SKM-1 treated with dmso at 0.1 percent for 144 hours (cell line): Measurements from ENCODE around the gene CARD11.

Experiments
- DNase-seq: peaks from one replicate; lab custom pipeline; 2025; ENCODE audit not compliant: unreplicated experiment; lab: John Stamatoyannopoulos, UW

CARD11 gene

GRCh38 chr7:2878306-2878705, 165.4 kb downstream of the CARD11 start:
- DNase-seq, result no peak

- DNase-seq, result no peak
Observed at GRCh38 chr7:2876031-2876731, 167.5 kb downstream of the CARD11 start.

GRCh38 chr7:2873686-2874551, 169.7 kb downstream of the CARD11 start:
- no peak for DNase-seq

- no peak for DNase-seq
Observed at GRCh38 chr7:2873146-2873545, 170.5 kb downstream of the CARD11 start.

- no peak for DNase-seq
Observed at GRCh38 chr7:2872296-2872874, 171.3 kb downstream of the CARD11 start.

GRCh38 chr7:2870471-2870931, 173.2 kb downstream of the CARD11 start:
- DNase-seq, result no peak

- DNase-seq, result no peak
Observed at GRCh38 chr7:2869981-2870380, 173.7 kb downstream of the CARD11 start.

GRCh38 chr7:2866601-2867000, 177.1 kb downstream of the CARD11 start:
- no peak for DNase-seq

GRCh38 chr7:2864999-2865670, 178.5 kb downstream of the CARD11 start:
- DNase-seq, result peak; percentile 60

- DNase-seq, result no peak
Observed at GRCh38 chr7:2864204-2864985, 179.3 kb downstream of the CARD11 start.

- DNase-seq, result peak; percentile 88
Observed at GRCh38 chr7:2863461-2864066, 180.1 kb downstream of the CARD11 start.

GRCh38 chr7:2862831-2863361, 180.8 kb downstream of the CARD11 start:
- DNase-seq, result no peak

- DNase-seq, result no peak
Observed at GRCh38 chr7:2861509-2861908, 182.2 kb downstream of the CARD11 start.

GRCh38 chr7:2860627-2861133, 183.0 kb downstream of the CARD11 start:
- DNase-seq, result no peak

- no peak for DNase-seq
Observed at GRCh38 chr7:2859952-2860351, 183.7 kb downstream of the CARD11 start.

- DNase-seq, result no peak
Observed at GRCh38 chr7:2858621-2859020, 185.0 kb downstream of the CARD11 start.

- no peak for DNase-seq
Observed at GRCh38 chr7:2856388-2857169, 187.1 kb downstream of the CARD11 start.
